Heart left ventricle (tissue), 16 donors: ENCODE measurements around the gene NFIA. TPM values are rescaled to one million over a fixed set of nuclear protein-coding genes. Genes with fewer than 3 reads are reported as not detected.
A peak's percentile ranks its signal among the peaks of the same experiment; 100 is the strongest.

ENCODE experiments used
- ATAC-seq, 4 donors: fragments of 200-7000 bp; cut with Tn5 transposase; one replicate each; pipeline ENCODE4 v1.9.1; 2020 to 2022; ENCODE audit warnings: moderate library complexity in 4 of 4, mild to moderate bottlenecking in 3 of 4, moderate number of reproducible peaks in 1 of 4
- DNase-seq, 5 donors: peaks; one replicate each; pipeline ENCODE4 v3.0.0-alpha.2; 2020
- H3K27ac ChIP-seq, 12 donors: fragments of 200-600 bp; sonication (generic) in 4 of 12; one replicate each; pipeline versions ENCODE4 v1.5.0 to v1.8.0; 2016 to 2022; ENCODE audit warnings: mild to moderate bottlenecking in 2 of 12
- H3K27me3 ChIP-seq, 9 donors: fragments of 200-600 bp; sonication (generic) in 2 of 9; one replicate each; pipeline versions ENCODE4 v1.5.1 to v1.8.0; 2016 to 2022; ENCODE audit warnings: mild to moderate bottlenecking in 3 of 9
- H3K36me3 ChIP-seq, 9 donors: fragments of 200-600 bp; sonication (generic) in 2 of 9; one replicate each; pipeline versions ENCODE4 v1.5.0 to v1.8.0; 2018 to 2022; ENCODE audit warnings: mild to moderate bottlenecking in 2 of 9
- H3K4me1 ChIP-seq, 12 donors: fragments of 200-600 bp; sonication (generic) in 4 of 12; one replicate each; pipeline versions ENCODE4 v1.5.0 to v1.8.0; 2016 to 2022; ENCODE audit warnings: mild to moderate bottlenecking in 3 of 12
- H3K4me3 ChIP-seq, 12 donors: fragments of 200-600 bp; sonication (generic) in 4 of 12; one replicate each; pipeline versions ENCODE4 v1.5.0 to v1.8.0; 2017 to 2022; ENCODE audit warnings: mild to moderate bottlenecking in 9 of 12, moderate library complexity in 4 of 12
- H3K9me3 ChIP-seq, 12 donors: fragments of 200-600 bp; sonication (generic) in 4 of 12; one replicate each; pipeline versions ENCODE4 v1.5.0 to v1.8.0; 2016 to 2022; ENCODE audit warnings: mild to moderate bottlenecking in 1 of 12
- POLR2A ChIP-seq, 2 donors: fragments of 450-650 bp; IDR thresholded peaks; one replicate each; pipeline ENCODE4 v1.6.1; 2017; ENCODE audit warnings: antibody characterized with exemption in 2 of 2, mild to moderate bottlenecking in 2 of 2, moderate library complexity in 2 of 2
- WGBS, 4 donors: extraction: QIAGEN DNeasy Blood & Tissue Kit in 2 of 4; methylation state at CpG; one replicate each; pipeline versions ENCODE4 v1.1.5 to v1.1.7; 2013 to 2018; 5-methylcytosine and 5-hydroxymethylcytosine counted together
- intact Hi-C, 10 donors: fragments of 100-400 bp; cut with DNase I; formaldehyde crosslinking; loops; one replicate each; pipeline versions ENCODE4 v1.11.1 to v1.14.2; 2022
- polyA plus RNA-seq, 2 donors: library from polyadenylated mRNA; stranded (reverse); fragments of 200-250 nt; gene quantifications; one replicate each; pipeline ENCODE4 v1.2.3, GENCODE V29; 2013
- total RNA-seq, 9 donors: library from RNA; depleted of rRNA in 2 of 9; stranded (reverse); fragments of >200 nt in 2 of 9; fragmentation: NEBNext Ultra II Directional in 3 of 9; extraction: Animal tissue kit (Norgen Biotek cat#: 25700) in 3 of 9; gene quantifications; one replicate each; pipeline versions ENCODE4 v1.1.0 to v1.2.4, GENCODE V29; 2016 to 2023
- TF ChIP-seq, protein P1 (sequence below), 12 donors: fragments of 200-600 bp; sonication (generic) in 4 of 12; IDR thresholded peaks; one replicate each; pipeline versions ENCODE4 v1.5.0 to v1.8.0; 2018 to 2022; ENCODE audit warnings: antibody characterized with exemption in 12 of 12, mild to moderate bottlenecking in 5 of 12
- donor health status: ischemic (EF 13 %, LVEDD 7.1; RV severe dilation, severe dysfunction).
- donor health status: healthy with polysubstance abuse.
- donor health status: DM: no; HTN: yes; CAD: no.
- donor health status: DM: no; HTN: no; CAD: no.
- donor health status: ischemic (EF 25% LVEDD 6.9; RV normal size, moderate dysfunction).
- donor health status: ischemic (EF 25% LVEDD 5.7; RV mildly dilated, moderate dysfunction).
- donor health status: healthy.
- donor health status: DM: yes; HTN: yes; CAD: no.
- donor health status: ischemic (EF 35%, LVEDD 5.7; RV mildly dilated, moderate dysfunction).
- donor health status: nonischemic (EF 11% LVEDD 7.7; RV severe dilation, severe dysfunction).
- donor health status: DM: yes; HTN: yes; CAD: no.
- donor health status: PGD.
- donor health status: ischemic (EF 29% LVEDD 5.4; RV normal size, mild dysfunction).
- donor health status: nonischemic (EF 23%, LVEDD 6.1; RV moderate dilation, normal function).

NFIA gene
- total and polyA plus RNA-seq, 11 donors, result 12.7 to 121 (median 96.5) TPM

DNA sequence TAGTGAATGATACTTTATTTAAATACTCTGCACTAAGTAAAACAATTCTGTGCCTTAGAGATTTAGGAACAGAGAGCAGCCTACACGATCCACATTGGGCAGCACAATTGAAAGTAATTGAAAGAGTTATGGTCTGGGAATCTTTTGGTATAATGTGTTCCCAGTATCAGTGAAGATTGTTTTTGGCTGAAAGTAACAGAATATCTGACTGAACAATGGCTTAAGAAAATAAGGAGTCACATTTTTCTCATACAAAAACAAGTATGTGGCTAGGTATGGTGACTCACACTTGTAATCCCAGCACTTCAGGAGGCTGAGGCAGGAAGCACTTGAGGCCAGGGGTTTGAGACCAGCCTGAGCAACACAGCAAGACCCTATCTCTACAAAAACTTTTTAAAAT, 306.2 kb downstream of the NFIA start:
- Histone ChIP-seq H3K27ac (no peak overlapping the region), H3K27me3 (no peaks in the 10 kb centered on the region), H3K4me3 (no peak overlapping the region), H3K36me3 (peaks cover 0 to 71% (median 16%) of the 10 kb centered on the region in 9 donors), H3K9me3 (peaks cover 0 to 19% (median 6%) of the 10 kb centered on the region in 12 donors), H3K4me1 (peaks cover 0 to 21% (median 6%) of the 10 kb centered on the region in 12 donors)
- WGBS, 4 donors, result 86 to 100% (median 94%) methylated on average over 1 of the region's 1 CpG
- no peak for ATAC-seq
- intact Hi-C loops, result no loop called here
- no peak for TF ChIP-seq POLR2A (IDR thresholded peaks at IDR 0.05)
- no peak for DNase-seq

- no peak for DNase-seq
- ATAC-seq, result no peak
- peaks cover 0 to 65% (median 14%) of the 10 kb centered on the region in 9 donors for H3K36me3 ChIP-seq
- no peak for TF ChIP-seq POLR2A (IDR thresholded peaks at IDR 0.05)
- TF ChIP-seq, protein P1, sequence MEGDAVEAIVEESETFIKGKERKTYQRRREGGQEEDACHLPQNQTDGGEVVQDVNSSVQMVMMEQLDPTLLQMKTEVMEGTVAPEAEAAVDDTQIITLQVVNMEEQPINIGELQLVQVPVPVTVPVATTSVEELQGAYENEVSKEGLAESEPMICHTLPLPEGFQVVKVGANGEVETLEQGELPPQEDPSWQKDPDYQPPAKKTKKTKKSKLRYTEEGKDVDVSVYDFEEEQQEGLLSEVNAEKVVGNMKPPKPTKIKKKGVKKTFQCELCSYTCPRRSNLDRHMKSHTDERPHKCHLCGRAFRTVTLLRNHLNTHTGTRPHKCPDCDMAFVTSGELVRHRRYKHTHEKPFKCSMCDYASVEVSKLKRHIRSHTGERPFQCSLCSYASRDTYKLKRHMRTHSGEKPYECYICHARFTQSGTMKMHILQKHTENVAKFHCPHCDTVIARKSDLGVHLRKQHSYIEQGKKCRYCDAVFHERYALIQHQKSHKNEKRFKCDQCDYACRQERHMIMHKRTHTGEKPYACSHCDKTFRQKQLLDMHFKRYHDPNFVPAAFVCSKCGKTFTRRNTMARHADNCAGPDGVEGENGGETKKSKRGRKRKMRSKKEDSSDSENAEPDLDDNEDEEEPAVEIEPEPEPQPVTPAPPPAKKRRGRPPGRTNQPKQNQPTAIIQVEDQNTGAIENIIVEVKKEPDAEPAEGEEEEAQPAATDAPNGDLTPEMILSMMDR (IDR thresholded peaks at IDR 0.05), result no peak
- H3K4me1 ChIP-seq, result peaks cover 0 to 22% (median 6%) of the 10 kb centered on the region in 12 donors
- no peaks in the 10 kb centered on the region for H3K27me3 ChIP-seq
- peaks cover 0 to 19% (median 6%) of the 10 kb centered on the region in 12 donors for H3K9me3 ChIP-seq
- WGBS, 4 donors, result 77 to 97% (median 90%) methylated on average over 3 of the region's 3 CpGs
- H3K27ac ChIP-seq, result no peak overlapping the region
- intact Hi-C loops, result no loop called here
- H3K4me3 ChIP-seq, result no peak overlapping the region
Observed at GRCh38 chr1:61389194-61389925, 307.0 kb downstream of the NFIA start.

DNA sequence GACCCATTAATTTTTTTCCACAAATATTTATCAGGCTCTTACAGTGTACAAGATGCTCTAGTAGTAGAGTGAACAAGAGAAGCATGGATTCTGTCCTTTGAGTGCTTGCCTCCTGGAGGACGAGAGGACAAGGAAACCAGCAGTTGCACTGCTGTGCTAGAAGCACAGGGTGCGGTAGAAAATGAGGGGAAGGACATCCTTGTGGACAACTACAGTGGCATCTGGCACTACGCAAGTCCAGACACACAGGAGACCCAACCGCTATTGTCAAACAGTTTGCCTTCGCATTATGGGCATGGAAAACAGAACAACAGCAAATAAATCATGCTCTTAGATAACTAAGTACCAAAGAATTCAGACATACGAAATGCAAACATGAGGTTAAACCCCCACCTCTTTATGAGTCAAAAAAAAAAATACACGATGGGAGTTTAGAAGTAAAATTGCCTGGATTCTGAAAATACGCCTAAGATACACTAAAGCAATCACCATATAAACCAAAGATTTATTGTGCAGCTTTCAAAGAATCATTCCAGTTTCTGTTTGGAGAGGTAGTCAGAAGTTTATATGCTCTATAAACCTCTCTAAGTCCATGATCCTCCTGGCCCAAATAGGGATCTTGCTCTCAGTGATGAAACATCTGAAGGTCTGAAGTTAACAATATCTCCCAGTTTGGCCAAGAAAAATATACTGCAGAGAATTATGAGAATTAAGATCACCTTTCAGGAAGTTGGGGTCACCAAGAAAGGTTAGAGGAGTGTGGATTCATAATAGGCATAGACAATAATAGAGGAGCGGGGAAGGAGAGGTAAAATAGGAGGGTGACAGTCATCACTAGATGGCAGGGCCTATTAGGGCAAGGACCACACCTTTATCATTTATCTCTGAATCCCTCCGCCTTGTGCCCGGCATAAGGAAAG, 307.8 kb downstream of the NFIA start:
- H3K9me3 ChIP-seq, result peaks cover 0 to 19% (median 6%) of the 10 kb centered on the region in 12 donors
- no peak for DNase-seq
- no peak for ATAC-seq
- H3K27ac ChIP-seq, result peak overlapping the region in 1 of 12 donors; percentile 53
- 91 to 94% (median 93%) methylated on average over 11 of the region's 11 CpGs for WGBS, 4 donors
- peaks cover 0 to 63% (median 15%) of the 10 kb centered on the region in 9 donors for H3K36me3 ChIP-seq
- H3K27me3 ChIP-seq, result no peaks in the 10 kb centered on the region
- H3K4me1 ChIP-seq, result peaks cover 0 to 22% (median 6%) of the 10 kb centered on the region in 12 donors
- TF ChIP-seq, protein P1 (IDR thresholded peaks at IDR 0.05), result no peak
- TF ChIP-seq POLR2A (IDR thresholded peaks at IDR 0.05), result no peak
- H3K4me3 ChIP-seq, result no peak overlapping the region
- intact Hi-C loops, result no loop called here

GRCh38 chr1:61391730-61392129, 309.4 kb downstream of the NFIA start:
- Histone ChIP-seq H3K4me1 (peaks cover 0 to 20% (median 4%) of the 10 kb centered on the region in 12 donors), H3K27me3 (no peaks in the 10 kb centered on the region), H3K9me3 (peaks cover 0 to 19% (median 6%) of the 10 kb centered on the region in 12 donors), H3K4me3 (no peak overlapping the region), H3K36me3 (peaks cover 0 to 62% (median 15%) of the 10 kb centered on the region in 9 donors), H3K27ac (peak overlapping the region in 1 of 12 donors; percentile 6)
- WGBS, 4 donors, result 60 to 66% (median 63%) methylated on average over 4 of the region's 4 CpGs
- DNase-seq (no peak), ATAC-seq (no peak)
- intact Hi-C loops, result no loop called here
- no peak for TF ChIP-seq POLR2A (IDR thresholded peaks at IDR 0.05)
- TF ChIP-seq, protein P1 (IDR thresholded peaks at IDR 0.05), result no peak
